Dedifferentiated amniotic fluid mesenchymal stem cell (primary cell): Measurements from ENCODE around the gene CCDC63.

Experiments
- DNase-seq: peaks from one replicate; pipeline ENCODE4 v3.0.0-alpha.2; 2016; ENCODE audit errors: extremely low spot score

CCDC63 gene

GRCh38 chr12:110885152-110885840 lies 38.5 kb downstream of the CCDC63 start:
- DNase-seq: no peak

- DNase-seq: no peak
These were observed 41.6 kb downstream of the CCDC63 start for GRCh38 chr12:110888256-110888991.

GRCh38 chr12:110889361-110889760 lies 42.6 kb downstream of the CCDC63 start:
- DNase-seq: no peak

- no peak for DNase-seq
These were observed 47.2 kb downstream of the CCDC63 start for GRCh38 chr12:110893956-110894355.

- no peak for DNase-seq
These were observed 49.8 kb downstream of the CCDC63 start for GRCh38 chr12:110896559-110896958.

GRCh38 chr12:110901401-110901800 lies 54.6 kb downstream of the CCDC63 start:
- no peak for DNase-seq

- no peak for DNase-seq
These were observed 56.7 kb downstream of the CCDC63 start for GRCh38 chr12:110903511-110903910.

- DNase-seq: no peak
These were observed 59.3 kb downstream of the CCDC63 start for GRCh38 chr12:110906083-110906482.

- DNase-seq: no peak
These were observed 59.7 kb downstream of the CCDC63 start for GRCh38 chr12:110906516-110906915.

- DNase-seq: no peak
These were observed 60.2 kb downstream of the CCDC63 start for GRCh38 chr12:110906985-110907384.

- DNase-seq: no peak
These were observed 60.8 kb downstream of the CCDC63 start for GRCh38 chr12:110907583-110907982.

GRCh38 chr12:110908377-110909152 lies 61.8 kb downstream of the CCDC63 start:
- no peak for DNase-seq

- DNase-seq: no peak
These were observed 65.5 kb downstream of the CCDC63 start for GRCh38 chr12:110912263-110912662.

GRCh38 chr12:110913119-110914056 lies 66.6 kb downstream of the CCDC63 start:
- no peak for DNase-seq

- DNase-seq: no peak
These were observed 69.6 kb downstream of the CCDC63 start for GRCh38 chr12:110916295-110916875.

GRCh38 chr12:110917467-110917866 lies 70.7 kb downstream of the CCDC63 start:
- no peak for DNase-seq

GRCh38 chr12:110917961-110918360 lies 71.2 kb downstream of the CCDC63 start:
- no peak for DNase-seq

- DNase-seq: no peak
These were observed 72.9 kb downstream of the CCDC63 start for GRCh38 chr12:110919720-110920119.

GRCh38 chr12:110920324-110920910 lies 73.6 kb downstream of the CCDC63 start, which contains the start of gene MYL2:
Gene MYL2, minus strand, starts transcription at chr12:110920579. Its CDS starts 50 bp downstream, at chr12:110920529.
- DNase-seq: no peak

- no peak for DNase-seq
These were observed 74.5 kb downstream of the CCDC63 start for GRCh38 chr12:110921262-110921661.

- no peak for DNase-seq
These were observed 75.9 kb downstream of the CCDC63 start for GRCh38 chr12:110922652-110923051.
